Skin of body (tissue), 2 donors: Measurements from ENCODE around the gene PTGES2. TPM values are rescaled to one million over a fixed set of nuclear protein-coding genes. Genes with fewer than 3 reads are reported as not detected.

ENCODE experiments used
- DNase-seq: peaks from one replicate; lab custom pipeline; 2025; lab: John Stamatoyannopoulos, UW
- total RNA-seq: library from RNA; depleted of rRNA; stranded (reverse); fragments of >200 nt; gene quantifications from one replicate; pipeline ENCODE4 v1.2.3, GENCODE V29; 2014

The PTGES2 gene
- total RNA-seq, 1 donor from 2014 or later = 25.8 TPM

DNA sequence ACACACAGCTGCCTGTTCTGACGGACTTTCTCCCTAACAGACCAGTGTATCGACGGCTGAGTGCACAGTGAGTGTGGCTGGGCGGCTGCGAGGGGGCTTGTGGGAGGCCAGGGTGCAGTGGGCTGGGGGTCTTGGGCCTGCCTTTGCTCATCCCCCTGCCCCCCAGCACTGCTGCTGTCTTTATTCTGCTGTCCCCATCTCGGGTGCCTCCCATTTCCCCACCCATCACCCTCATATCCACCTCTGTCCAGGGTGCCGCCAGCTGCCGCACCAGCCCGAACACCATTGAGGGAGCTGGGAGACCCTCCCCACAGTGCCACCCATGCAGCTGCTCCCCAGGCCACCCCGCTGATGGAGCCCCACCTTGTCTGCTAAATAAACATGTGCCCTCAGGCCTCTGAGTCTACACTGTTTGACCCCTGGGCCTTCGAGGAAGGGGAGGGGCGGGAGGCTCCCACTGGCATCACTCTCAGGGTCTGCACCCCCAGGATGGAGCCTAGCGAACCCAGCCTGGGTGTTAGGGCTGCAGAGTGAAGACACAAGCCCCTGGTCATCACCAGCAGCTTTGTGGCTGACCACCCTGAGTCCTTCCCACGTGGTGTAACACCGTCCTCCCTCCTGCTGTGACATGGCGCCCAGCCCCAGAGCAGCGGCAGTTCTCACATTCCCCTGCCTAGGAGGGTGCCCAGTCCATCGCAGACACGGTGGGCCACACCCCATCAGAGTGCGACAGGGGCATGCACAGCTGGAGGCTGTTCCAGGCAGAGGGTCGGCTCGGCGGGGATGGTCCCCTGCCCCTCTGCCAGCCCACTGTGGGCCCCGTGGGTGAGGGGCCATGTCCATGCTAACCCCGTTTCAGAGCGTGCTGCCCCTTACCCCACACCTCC is 25.8 kb upstream of the PTGES2 start:
- no peak for DNase-seq

GRCh38 chr9:128152133-128153059 is 24.9 kb upstream of the PTGES2 start:
- DNase-seq = no peak

GRCh38 chr9:128151309-128152132 is 24.0 kb upstream of the PTGES2 start:
- DNase-seq = no peak

DNA sequence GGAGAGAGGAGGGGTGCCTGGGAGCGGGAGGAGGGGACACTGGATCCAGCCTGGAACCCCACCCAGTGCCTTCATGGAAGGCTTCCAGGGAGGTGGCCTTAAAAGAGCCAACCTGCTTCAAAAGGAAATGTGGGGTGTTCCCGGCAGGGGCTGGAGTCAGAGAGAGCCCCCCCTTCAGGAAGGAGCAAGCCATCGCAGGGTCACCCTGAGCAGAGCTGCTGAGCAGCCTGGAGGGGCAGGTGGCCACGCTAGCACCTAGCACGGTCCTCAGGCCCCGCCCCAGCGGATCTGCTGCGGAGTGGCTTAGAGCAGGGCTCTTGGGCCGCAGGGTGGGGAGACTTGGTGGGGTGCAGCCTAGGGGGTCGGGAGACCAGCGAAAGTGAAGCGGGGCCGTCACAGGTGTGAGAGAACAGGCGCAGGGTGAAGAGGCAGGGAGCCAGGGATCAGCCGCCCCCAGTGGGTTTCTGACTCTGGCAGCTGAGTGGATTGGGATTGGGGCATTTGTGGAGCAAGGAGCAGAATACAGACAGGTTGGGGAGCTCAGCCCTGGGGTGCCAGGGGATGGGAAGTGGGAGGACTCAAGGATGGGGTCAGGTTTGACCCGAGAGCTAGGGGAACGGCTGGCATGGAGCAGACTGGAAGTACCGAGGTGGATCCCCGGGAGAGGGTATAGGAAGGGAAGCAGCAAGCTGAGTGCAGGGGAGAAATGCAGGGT is 23.2 kb upstream of the PTGES2 start:
- DNase-seq = no peak

DNA sequence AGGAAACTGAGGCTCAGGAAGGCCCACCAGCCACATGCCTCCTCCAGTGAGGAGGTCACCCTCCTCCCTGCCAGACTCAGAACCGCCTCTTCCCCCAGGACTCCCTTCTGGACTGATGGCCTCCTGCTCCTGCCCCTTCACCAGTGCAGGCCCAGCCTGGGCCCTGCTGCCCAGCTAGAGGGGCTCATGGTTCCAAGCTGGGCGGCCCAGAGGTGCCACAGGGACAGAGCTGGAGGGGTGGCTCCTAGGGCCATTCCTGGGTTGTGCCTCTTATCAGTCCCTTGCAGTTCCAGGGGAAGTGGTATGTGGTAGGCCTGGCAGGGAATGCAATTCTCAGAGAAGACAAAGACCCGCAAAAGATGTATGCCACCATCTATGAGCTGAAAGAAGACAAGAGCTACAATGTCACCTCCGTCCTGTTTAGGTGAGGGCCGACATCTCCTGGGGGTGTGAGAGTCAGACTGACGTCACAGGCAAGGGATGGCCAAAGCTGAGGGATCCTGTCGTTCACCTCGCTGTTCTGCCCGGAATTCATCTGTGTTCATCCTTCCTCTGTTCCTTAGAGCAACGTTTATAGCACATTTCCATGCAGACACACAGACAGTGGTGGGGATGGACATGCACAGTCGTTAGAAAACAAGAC is 22.5 kb upstream of the PTGES2 start:
- DNase-seq = no peak

DNA sequence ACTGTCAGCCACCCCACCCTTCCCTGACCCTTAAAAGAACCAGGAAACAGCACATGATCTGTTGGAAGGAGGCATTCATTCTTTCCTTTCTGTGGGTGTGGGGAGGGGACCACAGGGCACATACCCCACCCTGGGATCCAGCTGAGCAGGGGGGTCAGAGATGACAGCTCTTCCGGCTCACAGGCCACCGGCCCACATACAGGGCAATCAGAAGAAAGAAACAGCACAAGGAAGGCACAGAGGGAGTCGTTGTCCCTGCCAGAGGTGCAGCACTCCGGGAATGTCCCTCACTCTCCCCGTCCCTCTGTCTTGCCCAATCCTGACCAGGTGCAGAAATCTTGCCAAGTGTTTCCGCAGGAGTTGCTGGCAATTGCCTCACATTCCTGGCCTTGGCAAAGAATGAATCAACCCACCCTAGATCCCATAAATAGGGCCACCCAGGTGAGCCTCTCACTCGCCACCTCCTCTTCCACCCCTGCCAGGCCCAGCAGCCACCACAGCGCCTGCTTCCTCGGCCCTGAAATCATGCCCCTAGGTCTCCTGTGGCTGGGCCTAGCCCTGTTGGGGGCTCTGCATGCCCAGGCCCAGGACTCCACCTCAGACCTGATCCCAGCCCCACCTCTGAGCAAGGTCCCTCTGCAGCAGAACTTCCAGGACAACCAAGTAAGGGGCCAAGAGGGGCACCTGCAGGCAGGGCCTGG is 21.6 kb upstream of the PTGES2 start, which contains the start of gene LCN2:
Gene LCN2 (plus strand): TSS at position 453 of the 701 bp plus-strand sequence. CDS start 73 bp downstream, at position 526.
- no peak for DNase-seq

DNA sequence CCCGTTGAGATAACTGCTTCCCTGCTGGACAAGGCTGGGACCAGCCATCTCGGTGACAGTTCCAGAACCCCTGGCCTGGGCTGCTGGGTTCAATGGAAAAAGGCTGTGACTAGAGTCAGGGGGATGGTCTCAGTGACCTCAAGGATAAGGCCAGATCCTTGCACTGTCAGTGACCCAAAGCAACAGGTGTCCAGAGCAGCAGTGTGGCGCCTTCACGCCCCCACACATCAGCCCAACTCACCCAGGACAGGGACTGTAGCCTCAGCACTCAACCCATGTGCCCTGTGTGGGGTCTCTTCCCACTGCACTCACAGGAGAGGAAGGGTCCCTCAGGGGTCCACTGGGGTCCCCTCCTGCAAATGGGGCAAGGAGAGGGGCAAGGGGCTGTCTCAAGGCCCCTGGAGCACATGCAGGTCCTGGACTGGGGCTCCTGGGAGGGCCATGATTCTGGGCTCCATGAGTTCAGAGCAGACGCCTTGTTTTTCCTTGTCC is 21.0 kb upstream of the PTGES2 start:
- no peak for DNase-seq

DNA sequence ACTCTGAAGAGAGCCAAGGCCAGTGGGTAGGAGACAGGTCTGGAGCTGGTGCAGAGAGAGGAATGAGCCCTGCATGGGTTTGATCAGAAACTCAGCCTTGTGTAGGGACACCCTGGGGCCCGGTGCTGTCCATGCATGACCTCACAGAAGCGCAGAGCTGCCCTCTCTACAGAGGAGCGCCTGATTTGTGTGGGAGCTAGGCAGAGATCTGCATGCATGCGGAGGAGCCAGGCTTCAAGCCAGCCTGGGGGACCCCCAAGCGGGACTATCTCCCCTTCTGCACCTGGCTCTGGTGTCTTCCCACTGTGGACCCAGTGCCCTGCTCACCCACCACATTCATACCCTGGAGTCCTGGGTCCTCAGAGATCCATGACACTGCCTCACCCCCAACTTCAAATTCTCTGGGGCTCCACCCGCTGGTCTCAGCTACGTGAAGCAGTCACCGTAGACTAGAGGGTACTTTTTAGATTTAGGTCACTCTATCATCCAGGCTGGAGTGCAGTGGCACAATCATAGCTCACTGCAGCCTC is 19.1 kb upstream of the PTGES2 start:
- no peak for DNase-seq

DNA sequence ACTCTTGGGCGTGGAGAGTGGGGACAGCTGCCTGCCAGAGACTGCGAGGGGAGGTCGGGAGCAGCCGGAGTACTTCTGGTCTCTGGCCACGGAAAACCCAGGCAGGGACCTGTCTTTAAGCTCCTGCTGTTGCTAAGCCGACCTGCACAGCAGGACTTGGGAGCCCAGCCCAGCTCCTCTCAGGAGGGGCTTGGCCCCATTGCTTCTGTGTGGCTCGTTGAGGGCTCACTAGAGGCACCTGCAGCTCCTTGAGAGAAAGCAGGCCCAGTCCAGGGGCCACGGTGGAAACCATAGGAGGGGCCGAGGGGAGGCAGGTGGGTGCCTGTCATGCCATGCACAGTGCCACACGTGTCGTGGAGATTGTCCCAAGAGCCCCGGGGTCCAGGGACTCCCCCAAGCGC is 18.4 kb upstream of the PTGES2 start:
- DNase-seq = no peak

GRCh38 chr9:128145536-128145935 is 18.0 kb upstream of the PTGES2 start:
- DNase-seq = no peak

DNA sequence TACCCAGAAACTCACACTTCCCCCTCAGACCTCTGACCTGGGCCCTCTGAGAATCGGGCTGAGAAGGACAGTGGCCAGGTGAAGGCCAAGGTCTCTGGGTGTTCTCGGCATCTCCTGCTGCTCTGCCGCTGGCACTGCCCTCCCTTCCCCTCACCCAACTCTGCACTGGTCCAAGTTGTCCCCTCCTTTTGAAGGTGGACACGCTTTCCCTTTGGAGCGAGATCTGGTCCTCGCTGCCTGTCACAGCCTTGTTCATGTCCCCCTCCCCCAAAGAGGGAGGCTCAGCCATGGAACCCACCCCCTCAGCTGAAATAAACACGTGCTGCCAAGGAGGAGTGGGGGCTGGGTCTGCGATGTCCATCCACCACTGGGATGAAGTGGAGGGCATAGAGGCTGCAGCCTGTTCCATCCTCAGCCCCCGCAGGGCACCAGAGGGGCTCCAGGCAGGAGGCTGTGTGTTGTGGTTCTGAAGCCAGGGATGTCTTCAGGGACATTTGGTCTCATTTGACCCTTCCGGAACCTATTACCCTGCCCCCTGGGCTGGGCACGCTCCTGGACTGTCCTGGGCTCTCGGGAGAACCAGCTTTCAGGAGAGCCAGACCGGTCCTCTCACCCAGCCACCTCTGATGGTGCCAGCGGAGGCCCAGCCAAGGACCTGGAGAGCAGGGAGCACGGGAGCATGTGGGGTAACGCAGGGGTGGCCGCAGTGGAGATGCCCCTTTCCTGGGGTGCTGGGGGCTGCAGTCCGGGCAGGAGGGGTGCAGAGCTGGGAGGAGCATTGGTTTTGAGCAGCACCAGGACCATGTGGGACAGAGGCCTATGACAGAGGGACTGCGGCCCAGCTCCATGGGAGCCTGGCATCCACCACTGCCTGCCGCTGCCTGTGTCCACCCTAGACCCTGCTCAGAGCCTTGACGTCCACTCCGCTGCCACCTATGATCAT is 17.0 kb upstream of the PTGES2 start:
- no peak for DNase-seq

DNA sequence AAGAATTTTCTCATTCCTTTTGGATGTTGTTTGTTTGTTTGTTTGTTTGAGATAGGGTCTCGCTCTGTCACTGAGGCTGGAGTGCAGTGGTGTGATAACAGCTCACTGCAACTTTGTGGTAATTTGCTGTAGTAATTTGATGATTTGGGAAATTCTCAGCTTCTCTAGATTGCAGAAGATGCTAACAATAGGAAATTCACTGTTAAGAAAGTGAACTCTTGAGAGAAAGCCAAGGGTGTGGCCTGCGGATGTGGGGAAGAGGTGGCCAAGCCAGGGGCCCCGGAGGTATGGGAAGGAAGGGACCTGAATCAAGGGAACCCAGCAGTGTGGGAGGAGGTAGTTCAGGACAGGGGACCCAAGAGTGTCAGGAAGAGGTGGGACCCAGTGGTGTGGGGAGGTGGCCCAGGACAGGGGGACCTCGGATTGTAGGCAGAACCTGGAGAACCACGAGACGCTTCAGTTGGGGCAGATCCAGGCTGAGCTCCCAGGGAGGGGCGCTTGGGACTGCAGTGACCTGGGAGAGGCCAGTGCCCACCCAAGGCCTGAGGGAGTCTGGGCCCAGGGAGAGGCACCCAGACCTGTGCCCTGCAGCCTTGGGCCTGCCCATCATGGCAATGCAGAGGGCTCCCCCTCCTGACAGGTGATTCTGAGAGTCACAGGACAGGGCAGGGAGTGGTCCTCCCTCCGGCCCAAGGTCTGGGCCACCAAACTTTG is 16.2 kb upstream of the PTGES2 start:
- DNase-seq = no peak

GRCh38 chr9:128142596-128142995 is 15.1 kb upstream of the PTGES2 start:
- no peak for DNase-seq

- no peak for DNase-seq
Observed at GRCh38 chr9:128142061-128142460, 14.5 kb upstream of the PTGES2 start.

- no peak for DNase-seq
Observed at GRCh38 chr9:128141604-128142003, 14.1 kb upstream of the PTGES2 start.

GRCh38 chr9:128139621-128140020 is 12.1 kb upstream of the PTGES2 start:
- no peak for DNase-seq

GRCh38 chr9:128138001-128138400 is 10.5 kb upstream of the PTGES2 start:
- no peak for DNase-seq
